Inflammatory macrophage treated with lipopolysaccharide for 4 hours (primary cell): Measurements from ENCODE around the gene SPCS3.
"Not testable (repeated sequence)": the region's sequence is repeated elsewhere in the genome, so short reads cannot be mapped to it uniquely, and the experiment has no call there.

ENCODE experiments used
- DNase-seq: peaks from one replicate; pipeline ENCODE4 v3.0.0-alpha.2; 2020

Gene SPCS3

GRCh38 chr4:176306837-176307665 lies 12.7 kb upstream of the SPCS3 start:
- no peak for DNase-seq

- DNase-seq = no peak
These were observed 12.2 kb upstream of the SPCS3 start for GRCh38 chr4:176307666-176307930.

- no peak for DNase-seq
These were observed 11.3 kb upstream of the SPCS3 start for GRCh38 chr4:176308441-176308840.

- no peak for DNase-seq
These were observed 10.7 kb upstream of the SPCS3 start for GRCh38 chr4:176309046-176309445.

- DNase-seq = no peak
These were observed 10.0 kb upstream of the SPCS3 start for GRCh38 chr4:176309772-176310171.

GRCh38 chr4:176313596-176314336 lies 6.0 kb upstream of the SPCS3 start:
- no peak for DNase-seq

- no peak for DNase-seq
These were observed 539 bp upstream of the SPCS3 start for GRCh38 chr4:176319151-176319703.

- peak; percentile 98 for DNase-seq
These were observed 692 bp downstream of the SPCS3 start for GRCh38 chr4:176320340-176320975.

GRCh38 chr4:176320976-176321361 lies 1.2 kb downstream of the SPCS3 start:
- no peak for DNase-seq

GRCh38 chr4:176321589-176321988 lies 1.8 kb downstream of the SPCS3 start:
- peak; percentile 6 for DNase-seq

GRCh38 chr4:176323511-176324160 lies 3.9 kb downstream of the SPCS3 start:
- DNase-seq = no peak

GRCh38 chr4:176324876-176325275 lies 5.1 kb downstream of the SPCS3 start:
- DNase-seq = peak; percentile 28

GRCh38 chr4:176333076-176333475 lies 13.3 kb downstream of the SPCS3 start:
- no peak for DNase-seq

GRCh38 chr4:176334066-176334465 lies 14.3 kb downstream of the SPCS3 start:
- DNase-seq = no peak

GRCh38 chr4:176335421-176335820 lies 15.7 kb downstream of the SPCS3 start:
- no peak for DNase-seq

- DNase-seq = no peak
These were observed 20.4 kb downstream of the SPCS3 start for GRCh38 chr4:176339936-176340761.

- peak; percentile 32 for DNase-seq
These were observed 21.3 kb downstream of the SPCS3 start for GRCh38 chr4:176340871-176341685.

GRCh38 chr4:176342384-176342783 lies 22.6 kb downstream of the SPCS3 start:
- no peak for DNase-seq

- no peak for DNase-seq
These were observed 23.5 kb downstream of the SPCS3 start for GRCh38 chr4:176343286-176343685.

GRCh38 chr4:176345346-176345745 lies 25.6 kb downstream of the SPCS3 start:
- not testable (repeated sequence) for DNase-seq

GRCh38 chr4:176346836-176347235 lies 27.1 kb downstream of the SPCS3 start:
- not testable (repeated sequence) for DNase-seq
